PC-3 (cell line): ENCODE measurements around the gene SYCP3. TPM values are rescaled to one million over a fixed set of nuclear protein-coding genes. Genes with fewer than 3 reads are reported as not detected.

Experiments
- ATAC-seq: fragments of 200-7000 bp; cut with Tn5 transposase; 2 replicates; pipeline ENCODE4 v1.9.1; 2020; ENCODE audit warnings: mild to moderate bottlenecking, moderate library complexity
- BruUV-seq: library from RNA; stranded (reverse); fragments of 400-500 nt; replicated peaks from 2 replicates; lab custom pipeline; 2021; lab: Mats Ljungman, UMichigan
- CTCF ChIA-PET: fragments of 300-600 bp; sonication (Branson Sonifier 250); formaldehyde crosslinking; loops from one replicate; lab custom pipeline; 2022; ENCODE audit warnings: antibody characterized with exemption; lab: Charles Lee
- POLR2A ChIA-PET: fragments of 300-600 bp; sonication (Branson Sonifier 250); formaldehyde crosslinking; loops from one replicate; lab custom pipeline; 2022; ENCODE audit warnings: antibody characterized with exemption; ENCODE audit not compliant: unreplicated experiment; lab: Charles Lee
- DNase-seq: peaks from one replicate; pipeline ENCODE4 v3.0.0-alpha.2; 2015
- H2AFZ ChIP-seq: fragments of 300-600 bp; sonication (generic); 2 replicates; pipeline ENCODE4 v1.6.0; 2016; ENCODE audit warnings: antibody characterized with exemption, low read length
- H3F3A ChIP-seq: fragments of 300-600 bp; sonication (generic); one replicate; pipeline ENCODE4 v1.6.0; 2017; ENCODE audit warnings: antibody characterized with exemption, low read length, control low read depth, mild to moderate bottlenecking; ENCODE audit not compliant: unreplicated experiment
- H3K27ac ChIP-seq: fragments of 300-600 bp; sonication (generic); 2 replicates; pipeline ENCODE4 v1.5.1; 2016; ENCODE audit warnings: mild to moderate bottlenecking, low read length
- H3K27me3 ChIP-seq: fragments of 300-600 bp; sonication (generic); 2 replicates; pipeline ENCODE4 v1.6.1; 2016; ENCODE audit warnings: low read length, mixed read lengths
- H3K36me3 ChIP-seq: fragments of 300-600 bp; sonication (generic); 2 replicates; pipeline ENCODE4 v1.6.1; 2016; ENCODE audit warnings: low read depth, mixed run types, low read length, mixed read lengths
- H3K4me1 ChIP-seq: fragments of 300-600 bp; sonication (generic); 2 replicates; pipeline ENCODE4 v1.5.1; 2016; ENCODE audit warnings: low read length; ENCODE audit not compliant: insufficient read depth
- H3K4me2 ChIP-seq: fragments of 300-600 bp; sonication (generic); 2 replicates; pipeline ENCODE4 v1.6.0; 2016; ENCODE audit warnings: low read length
- H3K4me3 ChIP-seq: fragments of 300-600 bp; sonication (generic); 2 replicates; pipeline ENCODE4 v1.5.1; 2016; ENCODE audit warnings: mild to moderate bottlenecking, low read length, mixed read lengths
- H3K79me2 ChIP-seq: fragments of 300-600 bp; sonication (generic); 2 replicates; pipeline ENCODE4 v1.6.1; 2017; ENCODE audit warnings: low read length, mixed read lengths
- H3K9ac ChIP-seq: fragments of 300-600 bp; sonication (generic); 2 replicates; pipeline ENCODE4 v1.6.0; 2016; ENCODE audit warnings: mild to moderate bottlenecking, low read length
- H3K9me2 ChIP-seq: fragments of 300-600 bp; sonication (generic); replicated peaks from 2 replicates; pipeline ENCODE4 v1.6.1; 2016; ENCODE audit warnings: mixed run types, low read length, mixed read lengths
- H3K9me3 ChIP-seq: fragments of 300-600 bp; sonication (generic); 2 replicates; pipeline ENCODE4 v1.6.1; 2016; ENCODE audit warnings: low read length, mixed read lengths
- H4K20me1 ChIP-seq: fragments of 300-600 bp; sonication (generic); 2 replicates; pipeline ENCODE4 v1.6.1; 2016; ENCODE audit warnings: low read length, mixed read lengths
- CTCF ChIP-seq: fragments of 300-600 bp; sonication (generic); conservative IDR thresholded peaks from 2 replicates; pipeline ENCODE4 v1.5.1; 2017; ENCODE audit warnings: antibody characterized with exemption, low read depth, mild to moderate bottlenecking, low read length
- EZH2 ChIP-seq: fragments of 300-600 bp; sonication (generic); IDR thresholded peaks from one replicate; pipeline ENCODE4 v1.6.1; 2017; ENCODE audit warnings: antibody characterized with exemption, mild to moderate bottlenecking, low read length; ENCODE audit not compliant: unreplicated experiment
- EZH2phosphoT487 ChIP-seq: fragments of 300-600 bp; sonication (generic); IDR thresholded peaks from 2 replicates; pipeline ENCODE4 v1.6.1; 2018; ENCODE audit warnings: mild to moderate bottlenecking, antibody characterized with exemption, low read length, borderline replicate concordance
- intact Hi-C: fragments of 100-400 bp; cut with micrococcal nuclease; formaldehyde crosslinking; loops from 2 replicates; pipeline ENCODE4 v1.9.0; 2023
- total RNA-seq: library from RNA; depleted of rRNA; stranded (reverse); fragments of >200 nt; gene quantifications from 2 replicates; pipeline ENCODE4 v1.2.3, GENCODE V29; 2014

Gene SYCP3
- total RNA-seq, 1 experiment from 2014 or later, result not detected

- ChIA-PET POLR2A (no interaction called here), CTCF (no interaction called here)
- Histone ChIP-seq H3K4me3 (no peak overlapping the region), H3K9me2 (no peaks in the 10 kb centered on the region), H3F3A (no peaks in the 10 kb centered on the region), H3K9ac (no peak overlapping the region), H3K36me3 (no peaks in the 10 kb centered on the region; the same call in 1 of the 2 replicates), H3K79me2 (no peaks in the 10 kb centered on the region), H2AFZ (no peak overlapping the region), H3K9me3 (no peaks in the 10 kb centered on the region), H3K27me3 (no peaks in the 10 kb centered on the region), H3K27ac (no peak overlapping the region), H3K4me2 (no peak overlapping the region), H4K20me1 (no peaks in the 10 kb centered on the region), H3K4me1 (peaks cover 9% of the 10 kb centered on the region; the same call in 1 of the 2 replicates)
- DNase-seq (no peak), ATAC-seq (no peak)
- intact Hi-C loops, result no loop called here
- no TSS peak for BruUV-seq
- TF ChIP-seq EZH2phosphoT487, result no peak
- no peak for TF ChIP-seq EZH2
- peak; percentile 18; the same call in 1 of the 2 replicates for TF ChIP-seq CTCF
Observed at GRCh38 chr12:101767537-101767936, 28.3 kb upstream of the SYCP3 start.

GRCh38 chr12:101764051-101764792 lies 25.0 kb upstream of the SYCP3 start:
- no peak overlapping the region for H2AFZ ChIP-seq
- POLR2A ChIA-PET, result no interaction called here
- no peaks in the 10 kb centered on the region for H3K9me2 ChIP-seq
- DNase-seq (peak; percentile 40), ATAC-seq (peak; percentile 21; the same call in 1 of the 2 replicates)
- H3F3A ChIP-seq, result no peaks in the 10 kb centered on the region
- CTCF ChIA-PET, result interaction anchor here (0.6 kb wide), 2 partner anchors 30 to 349 kb away, joined by 3 read pairs; no protein-coding TSS in a partner anchor
- TSS peak; percentile 27 for BruUV-seq
- peaks cover 9% of the 10 kb centered on the region; the same call in 1 of the 2 replicates for H3K4me1 ChIP-seq
- H3K4me2 ChIP-seq, result no peak overlapping the region
- no peaks in the 10 kb centered on the region; the same call in 1 of the 2 replicates for H3K36me3 ChIP-seq
- no peak overlapping the region for H3K27ac ChIP-seq
- H3K9ac ChIP-seq, result no peak overlapping the region
- no peaks in the 10 kb centered on the region for H3K79me2 ChIP-seq
- H3K27me3 ChIP-seq, result no peaks in the 10 kb centered on the region
- H3K9me3 ChIP-seq, result no peaks in the 10 kb centered on the region
- TF ChIP-seq EZH2phosphoT487 (no peak), EZH2 (no peak), CTCF (no peak)
- intact Hi-C loops, result no loop called here
- no peaks in the 10 kb centered on the region for H4K20me1 ChIP-seq
- H3K4me3 ChIP-seq, result no peak overlapping the region
